B cell (primary cell): Measurements from ENCODE around the gene PCNX3. TPM values are rescaled to one million over a fixed set of nuclear protein-coding genes. Genes with fewer than 3 reads are reported as not detected.

ENCODE experiments used
- ATAC-seq: fragments of 200-7000 bp; cut with Tn5 transposase; one replicate; pipeline ENCODE4 v1.10.0; 2021; ENCODE audit warnings: low read depth, mild to moderate bottlenecking, moderate number of reproducible peaks, moderate library complexity
- CTCF ChIA-PET: fragments of 350-600 bp; sonication (Branson Sonifier 250); formaldehyde crosslinking; loops from one replicate; lab custom pipeline; 2021; ENCODE audit warnings: antibody characterized with exemption, inconsistent platforms; lab: Charles Lee
- POLR2A ChIA-PET: fragments of 350-600 bp; sonication (Branson Sonifier 250); formaldehyde crosslinking; loops from one replicate; lab custom pipeline; 2021; ENCODE audit warnings: antibody characterized with exemption; lab: Charles Lee
- DNase-seq: peaks from one replicate; pipeline ENCODE4 v3.0.0; 2013
- H2AFZ ChIP-seq: 2 replicates; pipeline ENCODE4 v1.6.1; 2012; ENCODE audit warnings: mild to moderate bottlenecking, low read depth, low read length; ENCODE audit not compliant: insufficient read depth, poor library complexity, severe bottlenecking
- H3K27ac ChIP-seq, 2 donors: 1 replicate in 1 of 2; 2 replicates in 1 of 2; pipeline ENCODE4 v1.5.1; 2012 to 2013; ENCODE audit warnings: low read length in 2 of 2, mild to moderate bottlenecking in 2 of 2, moderate library complexity in 1 of 2
- H3K27me3 ChIP-seq, 4 experiments: fragments of 200-600 bp in 1 of 4; sonication (generic) in 1 of 4; replicated peaks in 1 of 4; 1 replicate in 2 of 4; 2 replicates in 2 of 4; pipeline versions ENCODE4 v1.6.1 to v1.7.0; 2013 to 2016; ENCODE audit warnings: low read length in 3 of 4, mild to moderate bottlenecking in 2 of 4, mixed read lengths in 1 of 4, moderate library complexity in 1 of 4; ENCODE audit not compliant: insufficient read depth in 4 of 4, control insufficient read depth in 3 of 4; ENCODE audit errors: control extremely low read depth in 1 of 4
- H3K36me3 ChIP-seq, 2 experiments: replicated peaks in 1 of 2; 1 replicate in 1 of 2; 2 replicates in 1 of 2; pipeline versions ENCODE4 v1.6.1 to v1.7.1; 2013; ENCODE audit warnings: low read length in 1 of 2; ENCODE audit not compliant: insufficient read depth in 2 of 2, control insufficient read depth in 1 of 2; ENCODE audit errors: control extremely low read depth in 1 of 2, extremely low read depth in 1 of 2
- H3K4me1 ChIP-seq, 2 donors: fragments of 200-600 bp in 1 of 2; sonication (generic) in 1 of 2; 1 replicate in 1 of 2; 2 replicates in 1 of 2; pipeline versions ENCODE4 v1.5.1 to v1.6.1; 2013 to 2017; ENCODE audit warnings: low read length in 2 of 2; ENCODE audit not compliant: control insufficient read depth in 2 of 2, insufficient read depth in 2 of 2
- H3K4me2 ChIP-seq: replicated peaks from 2 replicates; pipeline ENCODE3; 2012; ENCODE audit warnings: mild to moderate bottlenecking, low read depth, low read length; ENCODE audit not compliant: poor library complexity, severe bottlenecking
- H3K4me3 ChIP-seq, 5 experiments: fragments of 200-600 bp in 1 of 5; sonication (generic) in 1 of 5; 1 replicate in 3 of 5; 2 replicates in 2 of 5; pipeline versions ENCODE4 v1.5.1 to v1.7.0; 2011 to 2016; ENCODE audit warnings: low read length in 4 of 5, mild to moderate bottlenecking in 4 of 5, low read depth in 2 of 5, control low read depth in 1 of 5, moderate library complexity in 1 of 5; ENCODE audit not compliant: insufficient read depth in 1 of 5; ENCODE audit errors: control extremely low read depth in 1 of 5, extremely low read depth in 1 of 5
- H3K79me2 ChIP-seq: fragments of 200-600 bp; sonication (generic); one replicate; pipeline ENCODE4 v1.6.0; 2016; ENCODE audit warnings: low read length; ENCODE audit not compliant: control insufficient read depth, insufficient read depth
- H3K9ac ChIP-seq: fragments of 200-600 bp; sonication (generic); 2 replicates; pipeline ENCODE4 v1.6.1; 2017; ENCODE audit warnings: mild to moderate bottlenecking, low read length, moderate library complexity
- H3K9me3 ChIP-seq, 3 donors: one replicate each; pipeline versions ENCODE4 v1.6.1 to v1.7.1; 2013; ENCODE audit warnings: low read length in 2 of 3; ENCODE audit not compliant: control insufficient read depth in 2 of 3, insufficient read depth in 1 of 3; ENCODE audit errors: control extremely low read depth in 1 of 3
- H4K20me1 ChIP-seq: 2 replicates; pipeline ENCODE4 v1.6.0; 2012; ENCODE audit warnings: mild to moderate bottlenecking, low read length; ENCODE audit not compliant: insufficient read depth, control insufficient read depth, poor library complexity, severe bottlenecking
- H3K27ac Mint-ChIP-seq: one replicate; pipeline ENCODE4 v1.8.0; 2021; ENCODE audit warnings: mixed read lengths
- H3K27me3 Mint-ChIP-seq: one replicate; pipeline ENCODE4 v1.8.0; 2021; ENCODE audit warnings: mixed read lengths
- H3K4me1 Mint-ChIP-seq: one replicate; pipeline ENCODE4 v1.8.0; 2021; ENCODE audit warnings: mixed read lengths
- H3K4me3 Mint-ChIP-seq: one replicate; pipeline ENCODE4 v1.8.0; 2021; ENCODE audit warnings: mixed read lengths
- H3K9me3 Mint-ChIP-seq: one replicate; pipeline ENCODE4 v1.8.0; 2022; ENCODE audit warnings: mixed read lengths; ENCODE audit not compliant: insufficient read depth
- WGBS: methylation state at CpG from one replicate; pipeline ENCODE4 v1.1.5; 2013; ENCODE audit warnings: missing lambda C conversion rate; ENCODE audit not compliant: insufficient coverage; 5-methylcytosine and 5-hydroxymethylcytosine counted together
- intact Hi-C: fragments of 100-400 bp; cut with micrococcal nuclease; formaldehyde crosslinking; loops from one replicate; pipeline ENCODE4 v1.10.0; 2022
- polyA plus RNA-seq: library from polyadenylated mRNA; depleted of rRNA; stranded (reverse); fragments of >200 nt; gene quantifications from 2 replicates; pipeline ENCODE4 v1.2.3, GENCODE V29; 2012
- total RNA-seq, 2 donors: library from RNA; stranded (reverse); fragments of 120-200 nt in 1 of 2; gene quantifications; 1 replicate in 1 of 2; 2 replicates in 1 of 2; pipeline versions ENCODE4 v1.2.3 to v1.2.4, GENCODE V29; 2013 to 2022
- TF ChIP-seq, protein P1 (sequence below): fragments of 200-600 bp; IDR thresholded peaks from one replicate; pipeline ENCODE4 v1.8.0; 2022; ENCODE audit warnings: antibody characterized with exemption, mild to moderate bottlenecking

PCNX3 gene
- total and polyA plus RNA-seq, 2 donors (not counting 1 experiment from before 2014, with no cell fraction given), result 61.5 to 62.8 TPM

DNA sequence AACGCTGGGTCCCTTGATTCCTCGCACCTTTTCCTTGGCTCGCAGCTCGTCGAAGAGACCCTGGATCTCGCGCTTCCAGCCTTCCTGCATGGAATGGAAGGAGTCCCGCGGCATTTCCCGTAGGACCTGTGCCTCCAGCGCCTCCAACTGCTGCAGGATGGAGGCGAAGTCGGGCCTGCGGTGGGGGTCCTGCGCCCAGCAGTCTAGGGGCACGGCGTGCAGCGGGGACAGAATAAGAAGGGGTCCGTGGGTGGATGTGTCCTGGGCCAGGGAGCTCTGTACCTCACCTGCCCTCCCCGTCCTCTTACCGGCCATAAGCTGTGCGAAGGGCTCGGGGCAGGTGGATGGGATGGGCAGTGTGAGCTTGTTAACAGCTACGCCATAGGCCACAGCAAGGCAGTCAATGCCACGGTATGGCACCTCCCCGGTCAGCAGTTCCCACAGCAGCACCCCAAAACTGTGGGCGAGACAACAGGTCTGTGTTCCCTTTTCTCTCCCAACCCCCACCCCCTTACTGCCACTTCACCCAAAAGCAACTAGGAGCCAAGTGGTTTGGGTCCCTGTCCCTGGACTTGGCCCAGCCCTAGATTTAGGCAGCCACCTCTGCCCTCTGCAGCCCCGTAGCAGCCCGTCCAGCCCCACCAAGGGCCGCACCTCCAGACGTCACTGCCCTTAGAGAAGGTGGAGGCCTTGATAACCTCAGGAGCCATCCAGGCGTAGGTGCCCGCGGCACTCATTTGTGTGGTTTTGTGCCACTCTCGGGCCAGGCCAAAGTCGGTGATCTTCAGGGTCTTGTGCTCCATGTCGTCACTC is 7.8 kb upstream of the PCNX3 start:
- H3K27ac ChIP-seq, result no peak overlapping the region
- peaks cover 41% of the 10 kb centered on the region for H4K20me1 ChIP-seq
- no peak overlapping the region for H3K9ac ChIP-seq
- H2AFZ ChIP-seq, result no peak overlapping the region
- Mint-ChIP-seq H3K9me3 (no peaks in the 10 kb centered on the region), H3K27me3 (no peaks in the 10 kb centered on the region), H3K4me3 (no peak overlapping the region), H3K4me1 (peaks cover 45% of the 10 kb centered on the region), H3K27ac (no peak overlapping the region)
- intact Hi-C loops, result no loop called here
- no peak overlapping the region for H3K4me3 ChIP-seq
- peaks cover 0 to 7% (median 0%) of the 10 kb centered on the region in 3 donors for H3K9me3 ChIP-seq
- POLR2A ChIA-PET, result interaction anchor here (0.7 kb wide), 1 partner anchor 438 kb away, joined by 3 read pairs; no protein-coding TSS in a partner anchor
- TF ChIP-seq, protein P1, sequence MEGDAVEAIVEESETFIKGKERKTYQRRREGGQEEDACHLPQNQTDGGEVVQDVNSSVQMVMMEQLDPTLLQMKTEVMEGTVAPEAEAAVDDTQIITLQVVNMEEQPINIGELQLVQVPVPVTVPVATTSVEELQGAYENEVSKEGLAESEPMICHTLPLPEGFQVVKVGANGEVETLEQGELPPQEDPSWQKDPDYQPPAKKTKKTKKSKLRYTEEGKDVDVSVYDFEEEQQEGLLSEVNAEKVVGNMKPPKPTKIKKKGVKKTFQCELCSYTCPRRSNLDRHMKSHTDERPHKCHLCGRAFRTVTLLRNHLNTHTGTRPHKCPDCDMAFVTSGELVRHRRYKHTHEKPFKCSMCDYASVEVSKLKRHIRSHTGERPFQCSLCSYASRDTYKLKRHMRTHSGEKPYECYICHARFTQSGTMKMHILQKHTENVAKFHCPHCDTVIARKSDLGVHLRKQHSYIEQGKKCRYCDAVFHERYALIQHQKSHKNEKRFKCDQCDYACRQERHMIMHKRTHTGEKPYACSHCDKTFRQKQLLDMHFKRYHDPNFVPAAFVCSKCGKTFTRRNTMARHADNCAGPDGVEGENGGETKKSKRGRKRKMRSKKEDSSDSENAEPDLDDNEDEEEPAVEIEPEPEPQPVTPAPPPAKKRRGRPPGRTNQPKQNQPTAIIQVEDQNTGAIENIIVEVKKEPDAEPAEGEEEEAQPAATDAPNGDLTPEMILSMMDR, result no peak
- peaks cover 32% of the 10 kb centered on the region for H3K79me2 ChIP-seq
- ATAC-seq (no peak), DNase-seq (no peak)
- peaks cover 1 to 74% of the 10 kb centered on the region in 2 experiments for H3K36me3 ChIP-seq
- H3K27me3 ChIP-seq, result no peaks in the 10 kb centered on the region
- 97% methylated on average over 36 of the region's 37 CpGs for WGBS
- peaks cover 32 to 34% of the 10 kb centered on the region in 2 donors for H3K4me1 ChIP-seq
- CTCF ChIA-PET, result interaction anchor here (1.2 kb wide), 1 partner anchor 14 kb away, joined by 5 read pairs; no protein-coding TSS in a partner anchor
- H3K4me2 ChIP-seq, result no peak overlapping the region

DNA sequence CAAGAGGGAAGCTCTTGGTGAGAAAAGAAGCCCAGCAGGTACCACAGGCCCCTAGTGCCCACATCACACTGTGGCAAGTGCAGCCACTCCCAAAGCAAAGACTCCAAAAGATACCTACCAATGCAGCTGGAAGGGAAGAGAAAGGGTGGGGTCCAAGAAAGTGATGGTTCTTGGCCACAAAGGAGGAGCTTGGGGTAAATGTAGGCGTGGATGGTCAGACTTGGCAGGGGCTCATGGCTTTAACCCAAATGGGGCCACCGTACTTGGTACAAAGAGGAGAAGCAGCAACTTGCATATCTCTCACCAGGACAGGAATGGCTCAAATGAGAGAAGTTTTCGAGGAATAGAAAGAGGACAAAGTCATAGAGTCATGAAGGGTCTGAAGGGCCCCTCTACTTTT is 6.3 kb upstream of the PCNX3 start:
- Histone ChIP-seq H3K4me1 (peaks cover 32 to 35% of the 10 kb centered on the region in 2 donors), H3K36me3 (peaks cover 1 to 63% of the 10 kb centered on the region in 2 experiments), H3K27ac (no peak overlapping the region), H3K9me3 (peaks cover 0 to 5% (median 0%) of the 10 kb centered on the region in 3 donors), H3K4me3 (no peak overlapping the region), H2AFZ (no peak overlapping the region), H3K4me2 (no peak overlapping the region), H4K20me1 (peaks cover 41% of the 10 kb centered on the region), H3K79me2 (peaks cover 44% of the 10 kb centered on the region), H3K9ac (no peak overlapping the region), H3K27me3 (no peaks in the 10 kb centered on the region)
- Mint-ChIP-seq H3K9me3 (no peaks in the 10 kb centered on the region), H3K4me1 (peaks cover 42% of the 10 kb centered on the region), H3K27ac (peak overlapping the region; percentile 53), H3K27me3 (no peaks in the 10 kb centered on the region), H3K4me3 (no peak overlapping the region)
- ATAC-seq, result no peak
- 87% methylated on average over 3 of the region's 3 CpGs for WGBS
- intact Hi-C loops, result no loop called here
- ChIA-PET CTCF (interaction anchor here (1.9 kb wide), 1 partner anchor 32 kb away, joined by 5 read pairs; no protein-coding TSS in a partner anchor), POLR2A (interaction anchor here (1.0 kb wide), 1 partner anchor 17 kb away, joined by 4 read pairs; no protein-coding TSS in a partner anchor)
- no peak for DNase-seq
- TF ChIP-seq, protein P1, result no peak
